Esophagus muscularis mucosa (tissue), 4 donors: ENCODE data around the gene PCBD2. TPM values are rescaled to one million over a fixed set of nuclear protein-coding genes. Genes with fewer than 3 reads are reported as not detected.

Source experiments
- DNase-seq: peaks from one replicate; pipeline ENCODE4 v3.0.0-alpha.2; 2017; ENCODE audit errors: extremely low spot score
- H3K27ac ChIP-seq, 4 donors: fragments of 200-600 bp; sonication (generic); replicated peaks in 1 of 4; 1 replicate in 3 of 4; 2 replicates in 1 of 4; pipeline ENCODE4 v1.5.1; 2016 to 2019; ENCODE audit warnings: mild to moderate bottlenecking in 1 of 4
- H3K27me3 ChIP-seq, 4 donors: fragments of 200-600 bp; sonication (generic); one replicate each; pipeline versions ENCODE4 v1.5.1 to v1.6.0; 2016 to 2019
- H3K36me3 ChIP-seq, 4 donors: fragments of 200-600 bp; sonication (generic); one replicate each; pipeline ENCODE4 v1.5.1; 2016 to 2019
- H3K4me1 ChIP-seq, 4 donors: fragments of 200-600 bp; sonication (generic); one replicate each; pipeline ENCODE4 v1.5.1; 2016 to 2019
- H3K4me3 ChIP-seq, 4 donors: fragments of 200-600 bp; sonication (generic); 1 replicate in 2 of 4; 2 replicates in 2 of 4; pipeline ENCODE4 v1.5.1; 2016 to 2019; ENCODE audit warnings: mild to moderate bottlenecking in 4 of 4, moderate library complexity in 1 of 4
- H3K9me3 ChIP-seq, 4 donors: fragments of 200-600 bp; sonication (generic); 1 replicate in 3 of 4; 2 replicates in 1 of 4; pipeline ENCODE4 v1.5.1; 2016 to 2019
- EP300 ChIP-seq: sonication (generic); formaldehyde crosslinking; IDR thresholded peaks from one replicate; pipeline ENCODE4 v1.6.1; 2017; ENCODE audit warnings: antibody characterized with exemption
- POLR2A ChIP-seq: fragments of 450-650 bp; IDR thresholded peaks from one replicate; pipeline ENCODE4 v1.6.1; 2017; ENCODE audit warnings: antibody characterized with exemption, moderate library complexity, mild to moderate bottlenecking, low read depth
- POLR2AphosphoS5 ChIP-seq, 2 donors: sonication (generic); formaldehyde crosslinking; IDR thresholded peaks; one replicate each; pipeline ENCODE4 v1.6.1; 2017; ENCODE audit warnings: antibody characterized with exemption in 2 of 2
- WGBS: methylation state at CpG from one replicate; pipeline ENCODE4 v1.1.5; 2018; 5-methylcytosine and 5-hydroxymethylcytosine counted together
- intact Hi-C: fragments of 100-400 bp; cut with DNase I; formaldehyde crosslinking; loops from one replicate; pipeline ENCODE4 v1.15.1; 2023
- total RNA-seq, 4 donors: library from RNA; depleted of rRNA; stranded (reverse); fragments of >200 nt; gene quantifications; one replicate each; pipeline versions ENCODE4 v1.1.0 to v1.2.1, GENCODE V29; 2016
- TF ChIP-seq, protein P1 (sequence below), 3 experiments: fragments of 200-600 bp in 2 of 3; fragments of 450-650 bp in 1 of 3; sonication (generic) in 2 of 3; IDR thresholded peaks; one replicate each; pipeline ENCODE4 v1.5.1; 2017 to 2019; ENCODE audit warnings: antibody characterized with exemption in 3 of 3, mild to moderate bottlenecking in 2 of 3, moderate library complexity in 1 of 3

The PCBD2 gene
- total RNA-seq, 4 donors from 2014 or later, result 6.8 to 11.6 (median 10.4) TPM

DNA sequence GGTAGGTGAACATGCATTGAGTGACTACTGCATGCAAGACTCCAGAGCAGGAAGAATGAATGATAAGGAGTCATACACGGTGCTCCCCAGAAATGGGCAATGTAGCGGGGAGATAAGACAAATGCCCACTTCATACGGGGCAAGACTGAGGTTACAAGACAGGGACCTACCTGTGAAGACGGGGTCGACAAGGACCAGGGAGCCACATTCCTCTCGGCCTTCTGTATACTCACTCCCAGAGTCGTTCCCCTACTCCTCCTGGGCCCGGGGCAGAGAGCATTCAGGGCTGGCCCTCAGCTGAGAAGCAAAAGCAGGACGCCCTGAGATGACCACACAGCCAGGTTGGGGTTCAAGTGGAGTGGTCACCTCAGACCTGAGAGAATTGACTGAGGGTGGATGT is 102.4 kb downstream of the PCBD2 start:
- peaks cover 0 to 5% (median 0%) of the 10 kb centered on the region in 4 donors for H3K4me1 ChIP-seq
- DNase-seq, result peak; percentile 82
- H3K9me3 ChIP-seq, result no peaks in the 10 kb centered on the region
- TF ChIP-seq POLR2A (no peak), POLR2AphosphoS5 (IDR thresholded peaks at IDR 0.05) (no peak), EP300 (no peak)
- TF ChIP-seq, protein P1, sequence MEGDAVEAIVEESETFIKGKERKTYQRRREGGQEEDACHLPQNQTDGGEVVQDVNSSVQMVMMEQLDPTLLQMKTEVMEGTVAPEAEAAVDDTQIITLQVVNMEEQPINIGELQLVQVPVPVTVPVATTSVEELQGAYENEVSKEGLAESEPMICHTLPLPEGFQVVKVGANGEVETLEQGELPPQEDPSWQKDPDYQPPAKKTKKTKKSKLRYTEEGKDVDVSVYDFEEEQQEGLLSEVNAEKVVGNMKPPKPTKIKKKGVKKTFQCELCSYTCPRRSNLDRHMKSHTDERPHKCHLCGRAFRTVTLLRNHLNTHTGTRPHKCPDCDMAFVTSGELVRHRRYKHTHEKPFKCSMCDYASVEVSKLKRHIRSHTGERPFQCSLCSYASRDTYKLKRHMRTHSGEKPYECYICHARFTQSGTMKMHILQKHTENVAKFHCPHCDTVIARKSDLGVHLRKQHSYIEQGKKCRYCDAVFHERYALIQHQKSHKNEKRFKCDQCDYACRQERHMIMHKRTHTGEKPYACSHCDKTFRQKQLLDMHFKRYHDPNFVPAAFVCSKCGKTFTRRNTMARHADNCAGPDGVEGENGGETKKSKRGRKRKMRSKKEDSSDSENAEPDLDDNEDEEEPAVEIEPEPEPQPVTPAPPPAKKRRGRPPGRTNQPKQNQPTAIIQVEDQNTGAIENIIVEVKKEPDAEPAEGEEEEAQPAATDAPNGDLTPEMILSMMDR (IDR thresholded peaks at IDR 0.05), result no peak
- 89% methylated on average over 9 of the region's 9 CpGs for WGBS
- intact Hi-C loops, result no loop called here
- H3K27ac ChIP-seq, result no peak overlapping the region
- no peak overlapping the region for H3K4me3 ChIP-seq
- no peaks in the 10 kb centered on the region for H3K36me3 ChIP-seq
- H3K27me3 ChIP-seq, result no peaks in the 10 kb centered on the region

DNA sequence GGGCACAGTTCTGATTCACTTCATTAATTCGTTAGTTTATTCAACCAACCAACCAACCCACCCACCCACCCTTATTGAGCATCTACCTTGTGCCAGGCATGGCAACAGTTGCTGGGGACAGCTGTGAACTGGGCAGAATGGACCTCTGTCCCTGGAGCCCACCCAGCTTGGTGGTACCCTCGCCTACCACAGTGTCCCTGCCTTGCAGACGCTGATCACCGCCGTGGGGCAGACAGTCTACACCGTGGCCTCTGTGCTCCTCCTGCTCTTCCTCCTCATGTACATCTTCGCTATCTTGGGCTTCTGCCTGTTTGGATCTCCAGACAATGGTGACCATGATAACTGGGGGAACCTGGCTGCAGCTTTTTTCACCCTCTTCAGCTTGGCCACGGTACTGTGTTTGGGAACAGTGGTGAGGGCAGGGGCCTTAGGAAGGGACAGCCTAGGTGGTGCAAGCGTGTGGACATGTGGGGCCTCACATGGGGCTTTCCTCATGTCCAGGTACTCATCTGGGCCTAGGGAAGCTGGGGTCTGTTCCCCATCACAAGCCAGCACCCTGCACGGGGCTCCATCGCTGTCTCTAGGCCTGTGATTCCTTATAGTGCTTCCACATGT is 102.9 kb downstream of the PCBD2 start:
- H3K4me3 ChIP-seq, result no peak overlapping the region
- H3K36me3 ChIP-seq, result no peaks in the 10 kb centered on the region
- no peaks in the 10 kb centered on the region for H3K27me3 ChIP-seq
- H3K27ac ChIP-seq, result no peak overlapping the region
- TF ChIP-seq, protein P1 (IDR thresholded peaks at IDR 0.05), result no peak
- TF ChIP-seq POLR2A (no peak), POLR2AphosphoS5 (IDR thresholded peaks at IDR 0.05) (no peak), EP300 (no peak)
- WGBS, result 86% methylated on average over 11 of the region's 11 CpGs
- no peak for DNase-seq
- intact Hi-C loops, result no loop called here
- peaks cover under 1 to 10% (median 4%) of the 10 kb centered on the region in 4 donors for H3K4me1 ChIP-seq
- H3K9me3 ChIP-seq, result no peaks in the 10 kb centered on the region

DNA sequence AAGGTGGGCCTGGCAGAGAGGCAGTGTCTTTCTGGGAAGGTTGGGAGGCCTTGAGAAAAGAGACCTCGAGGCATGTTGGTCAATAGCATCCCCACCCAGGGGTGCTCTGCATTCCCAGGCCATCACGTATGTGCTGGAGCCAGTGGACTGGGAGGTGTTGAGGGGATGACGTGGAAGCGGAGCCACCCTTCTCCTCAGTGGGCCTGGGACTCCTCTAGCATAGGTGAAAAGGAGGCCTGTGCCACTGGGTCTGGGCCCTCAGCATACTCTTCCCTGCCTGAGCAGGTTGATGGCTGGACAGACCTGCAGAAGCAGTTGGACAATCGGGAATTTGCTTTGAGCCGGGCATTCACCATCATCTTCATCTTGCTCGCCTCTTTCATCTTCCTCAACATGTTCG is 103.6 kb downstream of the PCBD2 start:
- H3K27me3 ChIP-seq, result no peaks in the 10 kb centered on the region
- TF ChIP-seq, protein P1 (IDR thresholded peaks at IDR 0.05), result no peak
- TF ChIP-seq POLR2AphosphoS5 (IDR thresholded peaks at IDR 0.05) (no peak), EP300 (no peak), POLR2A (no peak)
- intact Hi-C loops, result no loop called here
- WGBS, result 85% methylated on average over 7 of the region's 8 CpGs
- peak; percentile 77 for DNase-seq
- H3K4me1 ChIP-seq, result peaks cover 8 to 17% (median 11%) of the 10 kb centered on the region in 4 donors
- H3K27ac ChIP-seq, result no peak overlapping the region
- H3K4me3 ChIP-seq, result no peak overlapping the region
- no peaks in the 10 kb centered on the region for H3K36me3 ChIP-seq
- no peaks in the 10 kb centered on the region for H3K9me3 ChIP-seq

DNA sequence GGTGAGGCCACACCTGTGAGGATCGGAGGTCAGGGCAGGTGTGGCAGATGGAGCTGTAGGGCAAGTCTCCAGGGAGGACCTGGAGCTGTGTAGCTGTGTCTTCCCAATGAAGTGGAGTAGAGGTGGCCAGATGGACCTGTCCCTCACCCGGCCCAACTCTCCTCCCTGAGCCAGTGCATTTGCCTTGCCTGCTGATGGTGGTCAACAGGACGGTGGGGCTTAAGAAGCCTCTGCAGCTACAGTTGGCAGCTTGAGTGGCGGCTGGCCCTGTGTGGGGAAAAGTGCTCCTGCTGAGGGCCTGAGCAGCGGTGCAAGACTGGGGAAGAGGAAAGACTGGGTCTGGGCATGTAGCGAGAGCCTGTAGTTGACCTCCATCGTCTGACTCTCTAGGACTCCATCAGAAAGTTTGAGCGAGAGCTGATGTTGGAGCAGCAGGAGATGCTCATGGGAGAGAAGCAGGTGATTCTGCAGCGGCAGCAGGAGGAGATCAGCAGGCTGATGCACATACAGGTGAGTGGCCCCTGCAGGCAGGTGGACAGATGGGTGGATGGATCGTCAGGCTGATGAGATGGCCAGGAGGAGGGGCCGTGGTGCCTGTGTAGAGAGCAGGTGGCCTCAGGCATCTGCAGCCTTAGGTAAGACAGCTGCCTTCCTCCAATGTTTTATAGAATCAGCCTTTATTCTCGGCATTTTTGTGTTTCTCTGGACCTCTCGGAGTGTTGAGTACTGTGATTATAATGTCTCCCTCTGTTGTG is 104.2 kb downstream of the PCBD2 start:
- Histone ChIP-seq H3K9me3 (no peaks in the 10 kb centered on the region), H3K4me3 (no peak overlapping the region), H3K36me3 (no peaks in the 10 kb centered on the region), H3K27ac (no peak overlapping the region), H3K4me1 (peaks cover 14 to 23% (median 17%) of the 10 kb centered on the region in 4 donors), H3K27me3 (no peaks in the 10 kb centered on the region)
- TF ChIP-seq POLR2AphosphoS5 (IDR thresholded peaks at IDR 0.05) (no peak), EP300 (no peak), POLR2A (no peak)
- DNase-seq, result peak; percentile 77
- 95% methylated on average over 12 of the region's 13 CpGs for WGBS
- intact Hi-C loops, result no loop called here

DNA sequence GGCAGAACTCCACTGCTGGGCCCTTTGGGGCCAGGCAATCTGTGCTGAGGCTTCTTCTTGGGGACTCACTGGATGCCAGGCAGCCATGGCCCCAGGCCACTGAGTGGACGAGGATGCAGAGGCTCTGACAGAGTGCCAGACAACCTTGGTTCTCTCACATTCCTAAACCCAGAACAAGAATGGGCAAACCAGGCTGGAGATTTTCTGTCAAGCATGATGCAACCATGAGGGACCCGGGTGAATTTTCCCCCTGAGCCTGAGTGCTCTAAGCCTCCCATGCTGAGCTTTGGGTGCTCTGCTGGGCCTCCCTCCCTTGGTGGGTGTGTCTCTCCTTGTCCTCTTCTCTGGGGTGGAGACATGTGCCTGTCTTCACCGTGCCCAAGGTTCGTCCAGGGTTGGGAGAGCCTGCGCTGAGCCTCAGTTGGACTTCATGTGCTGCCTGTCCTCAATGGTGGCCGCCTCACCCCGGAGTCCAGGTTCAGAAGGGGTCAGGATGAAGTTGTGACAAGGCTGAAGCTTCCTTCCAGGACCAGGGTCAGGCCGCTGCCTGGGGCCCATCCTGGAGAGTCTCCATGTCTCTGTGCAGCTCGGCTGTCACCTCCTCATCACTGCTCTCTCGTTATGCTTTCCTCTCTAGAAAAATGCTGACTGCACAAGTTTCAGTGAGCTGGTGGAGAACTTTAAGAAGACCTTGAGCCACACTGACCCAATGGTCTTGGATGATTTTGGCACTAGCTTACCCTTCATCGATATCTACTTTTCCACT is 105.0 kb downstream of the PCBD2 start:
- H3K27ac ChIP-seq, result no peak overlapping the region
- WGBS, result 73% methylated on average over 5 of the region's 11 CpGs
- no peaks in the 10 kb centered on the region for H3K36me3 ChIP-seq
- DNase-seq, result no peak
- H3K4me3 ChIP-seq, result no peak overlapping the region
- no peaks in the 10 kb centered on the region for H3K27me3 ChIP-seq
- no peak for TF ChIP-seq EP300
- no peak for TF ChIP-seq POLR2A
- TF ChIP-seq, protein P1 (IDR thresholded peaks at IDR 0.05), result no peak
- peaks cover 21 to 31% (median 25%) of the 10 kb centered on the region in 4 donors for H3K4me1 ChIP-seq
- intact Hi-C loops, result loop anchor here (10.0 kb wide), 1 partner anchor 185 kb away; no protein-coding TSS in a partner anchor
- H3K9me3 ChIP-seq, result no peaks in the 10 kb centered on the region
